PC-9 (cell line): ENCODE data around the gene ESYT1. TPM values are rescaled to one million over a fixed set of nuclear protein-coding genes. Genes with fewer than 3 reads are reported as not detected.

Experiments used
- BruUV-seq: library from RNA; stranded (reverse); fragments of 400-500 nt; replicated peaks from 2 replicates; lab custom pipeline; 2021; lab: Mats Ljungman, UMichigan
- CTCF ChIA-PET: fragments of 300-600 bp; sonication (Branson Sonifier 250); formaldehyde crosslinking; loops from one replicate; lab custom pipeline; 2022; ENCODE audit warnings: antibody characterized with exemption; lab: Charles Lee
- POLR2A ChIA-PET: fragments of 300-600 bp; sonication (Branson Sonifier 250); formaldehyde crosslinking; loops from one replicate; lab custom pipeline; 2022; ENCODE audit warnings: antibody characterized with exemption; ENCODE audit not compliant: unreplicated experiment; lab: Charles Lee
- DNase-seq, 2 experiments: peaks; one replicate each; pipeline versions ENCODE4 v3.0.0 to v3.0.0-alpha.2; 2015 to 2022; ENCODE audit warnings: mixed read lengths in 1 of 2
- H2AFZ ChIP-seq: fragments of 200-600 bp; sonication (generic); 2 replicates; pipeline ENCODE4 v1.8.1; 2017; ENCODE audit warnings: antibody characterized with exemption
- H3F3A ChIP-seq: fragments of 200-600 bp; sonication (generic); 2 replicates; pipeline ENCODE4 v1.8.1; 2017; ENCODE audit warnings: antibody characterized with exemption, mild to moderate bottlenecking, low read depth; ENCODE audit not compliant: insufficient read depth
- H3K27ac ChIP-seq: fragments of 200-600 bp; sonication (generic); 2 replicates; pipeline ENCODE4 v1.6.1; 2016; ENCODE audit warnings: mixed run types
- H3K27me3 ChIP-seq: fragments of 200-600 bp; sonication (generic); 2 replicates; pipeline ENCODE4 v1.6.1; 2016; ENCODE audit warnings: low read depth, mixed run types; ENCODE audit not compliant: insufficient read depth
- H3K36me3 ChIP-seq: fragments of 200-600 bp; sonication (generic); 2 replicates; pipeline ENCODE4 v1.6.1; 2016; ENCODE audit warnings: low read depth, mixed run types
- H3K4me1 ChIP-seq: fragments of 200-600 bp; sonication (generic); replicated peaks from 2 replicates; pipeline ENCODE4 v1.6.1; 2016; ENCODE audit warnings: mixed run types; ENCODE audit not compliant: insufficient read depth
- H3K4me2 ChIP-seq: fragments of 200-600 bp; sonication (generic); 2 replicates; pipeline ENCODE4 v1.6.1; 2017; ENCODE audit warnings: mixed run types
- H3K4me3 ChIP-seq: fragments of 200-600 bp; sonication (generic); 2 replicates; pipeline ENCODE4 v1.6.1; 2016; ENCODE audit warnings: mixed run types
- H3K79me2 ChIP-seq: fragments of 200-600 bp; sonication (generic); 2 replicates; pipeline ENCODE4 v1.6.1; 2017; ENCODE audit warnings: low read depth, mixed run types
- H3K9me2 ChIP-seq: fragments of 200-600 bp; sonication (generic); 2 replicates; pipeline ENCODE4 v1.8.1; 2017; ENCODE audit warnings: mild to moderate bottlenecking; ENCODE audit not compliant: insufficient read depth
- H3K9me3 ChIP-seq: fragments of 200-600 bp; sonication (generic); 2 replicates; pipeline ENCODE4 v1.8.1; 2016; ENCODE audit warnings: low read depth; ENCODE audit not compliant: insufficient read depth
- H4K20me1 ChIP-seq: fragments of 200-600 bp; sonication (generic); 2 replicates; pipeline ENCODE4 v1.8.1; 2017; ENCODE audit not compliant: insufficient read depth
- EZH2 ChIP-seq: fragments of 200-600 bp; sonication (generic); IDR thresholded peaks from 2 replicates; pipeline ENCODE4 v1.8.0; 2017; ENCODE audit warnings: antibody characterized with exemption, low read depth
- intact Hi-C: fragments of 100-400 bp; cut with micrococcal nuclease; formaldehyde crosslinking; loops from one replicate; pipeline ENCODE4 v1.10.0; 2022; ENCODE audit not compliant: unreplicated experiment
- total RNA-seq: library from RNA; stranded (reverse); gene quantifications from 2 replicates; pipeline ENCODE4 v1.2.3, GENCODE V29; 2021
- TF ChIP-seq, protein P1 (sequence below): fragments of 200-600 bp; sonication (generic); conservative IDR thresholded peaks from 2 replicates; pipeline ENCODE4 v1.6.1; 2017; ENCODE audit warnings: mixed run types, antibody characterized with exemption, mild to moderate bottlenecking, moderate library complexity

The ESYT1 gene
- total RNA-seq, 1 experiment from 2014 or later, result 46.1 TPM

GRCh38 chr12:56129206-56129941 lies 1.3 kb downstream of the ESYT1 start:
- Histone ChIP-seq H4K20me1 (no peaks in the 10 kb centered on the region), H3K9me2 (no peaks in the 10 kb centered on the region), H3K27me3 (no peaks in the 10 kb centered on the region), H3F3A (peaks cover 22% of the 10 kb centered on the region), H3K4me1 (peaks cover 31% of the 10 kb centered on the region), H3K79me2 (peaks cover 6% of the 10 kb centered on the region; the same call in 1 of the 2 replicates), H3K27ac (no peak overlapping the region), H3K4me3 (peak overlapping the region; percentile 77), H3K36me3 (peaks cover 8% of the 10 kb centered on the region; the same call in 1 of the 2 replicates), H3K9me3 (no peaks in the 10 kb centered on the region), H3K4me2 (peak overlapping the region; percentile 100), H2AFZ (peak overlapping the region; percentile 88)
- POLR2A ChIA-PET, result interaction anchor here (0.5 to 0.7 kb wide), 3 partner anchors 60 to 118 kb away, joined by 3 to 15 read pairs (median 3); partner anchors contain the start of genes RNF41 and SMARCC2
- intact Hi-C loops, result loop anchor here (2.0 kb wide), 1 partner anchor 507 kb away; no protein-coding TSS in a partner anchor
- no TSS peak for BruUV-seq
- DNase-seq, result peak; percentile 31 to 51
- CTCF ChIA-PET, result no interaction called here
- TF ChIP-seq, protein P1, sequence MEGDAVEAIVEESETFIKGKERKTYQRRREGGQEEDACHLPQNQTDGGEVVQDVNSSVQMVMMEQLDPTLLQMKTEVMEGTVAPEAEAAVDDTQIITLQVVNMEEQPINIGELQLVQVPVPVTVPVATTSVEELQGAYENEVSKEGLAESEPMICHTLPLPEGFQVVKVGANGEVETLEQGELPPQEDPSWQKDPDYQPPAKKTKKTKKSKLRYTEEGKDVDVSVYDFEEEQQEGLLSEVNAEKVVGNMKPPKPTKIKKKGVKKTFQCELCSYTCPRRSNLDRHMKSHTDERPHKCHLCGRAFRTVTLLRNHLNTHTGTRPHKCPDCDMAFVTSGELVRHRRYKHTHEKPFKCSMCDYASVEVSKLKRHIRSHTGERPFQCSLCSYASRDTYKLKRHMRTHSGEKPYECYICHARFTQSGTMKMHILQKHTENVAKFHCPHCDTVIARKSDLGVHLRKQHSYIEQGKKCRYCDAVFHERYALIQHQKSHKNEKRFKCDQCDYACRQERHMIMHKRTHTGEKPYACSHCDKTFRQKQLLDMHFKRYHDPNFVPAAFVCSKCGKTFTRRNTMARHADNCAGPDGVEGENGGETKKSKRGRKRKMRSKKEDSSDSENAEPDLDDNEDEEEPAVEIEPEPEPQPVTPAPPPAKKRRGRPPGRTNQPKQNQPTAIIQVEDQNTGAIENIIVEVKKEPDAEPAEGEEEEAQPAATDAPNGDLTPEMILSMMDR, result no peak
- no peak for TF ChIP-seq EZH2

GRCh38 chr12:56129942-56130495 lies 2.0 kb downstream of the ESYT1 start:
- ChIA-PET CTCF (no interaction called here), POLR2A (interaction anchor here (0.5 to 0.7 kb wide), 3 partner anchors 59 to 117 kb away, joined by 3 to 15 read pairs (median 3); partner anchors contain the start of genes RNF41 and SMARCC2)
- H3K9me2 ChIP-seq, result no peaks in the 10 kb centered on the region
- no peak overlapping the region for H3K27ac ChIP-seq
- H3K4me3 ChIP-seq, result no peak overlapping the region
- H3K36me3 ChIP-seq, result peaks cover 11% of the 10 kb centered on the region; the same call in 1 of the 2 replicates
- intact Hi-C loops, result loop anchor here (2.0 kb wide), 1 partner anchor 507 kb away; no protein-coding TSS in a partner anchor
- TF ChIP-seq, protein P1, result no peak
- TF ChIP-seq EZH2, result no peak
- H2AFZ ChIP-seq, result no peak overlapping the region
- H3K9me3 ChIP-seq, result no peaks in the 10 kb centered on the region
- peaks cover 6% of the 10 kb centered on the region; the same call in 1 of the 2 replicates for H3K79me2 ChIP-seq
- H3K27me3 ChIP-seq, result no peaks in the 10 kb centered on the region
- BruUV-seq, result no TSS peak
- peaks cover 31% of the 10 kb centered on the region for H3K4me1 ChIP-seq
- peak in 1 of 2 experiments; percentile 9 for DNase-seq
- H3F3A ChIP-seq, result peaks cover 22% of the 10 kb centered on the region
- peak overlapping the region; percentile 100 for H3K4me2 ChIP-seq
- H4K20me1 ChIP-seq, result no peaks in the 10 kb centered on the region

DNA sequence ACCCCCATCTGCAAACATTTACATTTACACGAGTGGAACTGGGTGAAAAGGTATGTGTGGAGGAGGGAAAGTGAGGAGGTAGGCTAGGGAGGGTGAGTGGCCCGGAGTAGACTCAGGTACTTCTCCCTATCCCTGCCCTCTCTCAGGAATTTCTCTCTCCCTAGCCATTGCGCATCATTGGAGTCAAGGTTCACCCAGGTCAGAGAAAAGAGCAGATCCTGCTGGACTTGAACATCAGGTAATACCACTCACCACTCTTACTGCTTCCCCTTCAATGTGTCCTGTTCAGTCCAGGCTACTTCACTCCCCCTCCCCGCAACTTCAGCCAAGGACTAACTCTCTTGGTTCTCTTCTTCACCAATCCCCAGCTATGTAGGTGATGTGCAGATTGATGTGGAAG lies 2.8 kb downstream of the ESYT1 start:
- CTCF ChIA-PET, result no interaction called here
- Histone ChIP-seq H3K36me3 (peaks cover 11% of the 10 kb centered on the region; the same call in 1 of the 2 replicates), H3K9me3 (no peaks in the 10 kb centered on the region), H4K20me1 (no peaks in the 10 kb centered on the region), H3K79me2 (peaks cover 6% of the 10 kb centered on the region; the same call in 1 of the 2 replicates), H3K27me3 (no peaks in the 10 kb centered on the region), H3K27ac (no peak overlapping the region), H3K4me1 (peaks cover 31% of the 10 kb centered on the region), H3F3A (peaks cover 18% of the 10 kb centered on the region), H3K4me3 (no peak overlapping the region), H3K4me2 (peak overlapping the region; percentile 27), H3K9me2 (no peaks in the 10 kb centered on the region), H2AFZ (no peak overlapping the region)
- peak in 1 of 2 experiments; percentile 52 for DNase-seq
- no peak for TF ChIP-seq EZH2
- TF ChIP-seq, protein P1, result no peak
- BruUV-seq, result no TSS peak
- POLR2A ChIA-PET, result no interaction called here
- intact Hi-C loops, result no loop called here
